GM12878 (cell line): Measurements from ENCODE around the gene ZDHHC14. TPM values are rescaled to one million over a fixed set of nuclear protein-coding genes. Genes with fewer than 3 reads are reported as not detected.

Source experiments
- ATAC-seq: fragments of 200-7000 bp; cut with Tn5 transposase; 3 replicates; pipeline ENCODE4 v1.9.1; 2020; ENCODE audit warnings: mild to moderate bottlenecking, moderate library complexity
- BruUV-seq: library from RNA; stranded (reverse); fragments of 400-500 nt; replicated peaks from 2 replicates; lab custom pipeline; 2021; lab: Mats Ljungman, UMichigan
- CTCF ChIA-PET: fragments of 300-600 bp; sonication (Branson Sonifier 250); formaldehyde crosslinking; extraction: SDS; loops from one replicate; lab custom pipeline; 2021; ENCODE audit warnings: inconsistent platforms; lab: Yijun Ruan, JAX
- POLR2A ChIA-PET: fragments of 350-600 bp; formaldehyde crosslinking; extraction: SDS; loops from one replicate; lab custom pipeline; 2021; ENCODE audit warnings: inconsistent platforms; lab: Charles Lee
- RAD21 ChIA-PET: fragments of 300-600 bp; sonication (Branson Sonifier 250); formaldehyde crosslinking; loops from one replicate; lab custom pipeline; 2023; ENCODE audit warnings: antibody characterized with exemption; ENCODE audit not compliant: unreplicated experiment; lab: Charles Lee
- SMC1A ChIA-PET: fragments of 300-600 bp; sonication (Branson Sonifier 250); formaldehyde crosslinking; loops from one replicate; lab custom pipeline; 2023; ENCODE audit not compliant: unreplicated experiment, uncharacterized antibody; lab: Charles Lee
- DNase-seq: peaks from one replicate; pipeline ENCODE4 v3.0.0-alpha.2; 2011; ENCODE audit warnings: low read depth, low spot score
- FAIRE-seq: peaks from 3 replicates; lab custom pipeline; 2011; peaks lifted over from hg19 to GRCh38; lab: Jason Lieb, UNC
- H2AFZ ChIP-seq: 2 replicates; pipeline ENCODE4 v1.6.0; 2011; ENCODE audit warnings: low read depth, low read length, control low read depth; ENCODE audit not compliant: control insufficient read depth
- H3K27ac ChIP-seq: 2 replicates; pipeline ENCODE4 v1.5.1; 2011; ENCODE audit warnings: control low read depth; ENCODE audit not compliant: control insufficient read depth, insufficient read depth
- H3K27me3 ChIP-seq, 2 experiments: replicated peaks in 1 of 2; 2 replicates each; pipeline versions ENCODE4 v1.6.0 to v1.6.1; 2011; ENCODE audit warnings: low read length in 1 of 2; ENCODE audit not compliant: control insufficient read depth in 2 of 2, insufficient read depth in 2 of 2
- H3K36me3 ChIP-seq, 2 experiments: 2 replicates each; pipeline ENCODE4 v1.5.1; 2011; ENCODE audit warnings: low read length in 1 of 2; ENCODE audit not compliant: control insufficient read depth in 2 of 2, insufficient read depth in 2 of 2
- H3K4me1 ChIP-seq: 2 replicates; pipeline ENCODE4 v1.6.1; 2011; ENCODE audit warnings: mild to moderate bottlenecking, low read length, moderate library complexity, mixed read lengths; ENCODE audit not compliant: control insufficient read depth, insufficient read depth
- H3K4me2 ChIP-seq: 2 replicates; pipeline ENCODE4 v1.6.0; 2011; ENCODE audit warnings: control low read depth; ENCODE audit not compliant: control insufficient read depth, insufficient read depth
- H3K4me3 ChIP-seq: fragments of 200-600 bp; sonication (generic); 2 replicates; pipeline ENCODE4 v1.5.1; 2016
- H3K79me2 ChIP-seq: 2 replicates; pipeline ENCODE4 v1.6.0; 2011; ENCODE audit warnings: low read length; ENCODE audit not compliant: control insufficient read depth, insufficient read depth
- H3K9ac ChIP-seq: 2 replicates; pipeline ENCODE4 v1.8.0; 2011; ENCODE audit warnings: low read length, control low read depth, mixed read lengths; ENCODE audit not compliant: control insufficient read depth, insufficient read depth
- H3K9me3 ChIP-seq: replicated peaks from 3 replicates; pipeline ENCODE4 v1.5.1; 2011; ENCODE audit warnings: mild to moderate bottlenecking, low read length; ENCODE audit not compliant: control insufficient read depth, insufficient read depth
- H4K20me1 ChIP-seq: 2 replicates; pipeline ENCODE4 v1.6.0; 2011; ENCODE audit not compliant: control insufficient read depth, insufficient read depth
- BACH1 ChIP-seq: fragments of 450-650 bp; IDR thresholded peaks from 2 replicates; pipeline ENCODE4 v1.6.1; 2017; ENCODE audit warnings: mild to moderate bottlenecking, borderline replicate concordance
- CREB1 ChIP-seq: IDR thresholded peaks from 2 replicates; pipeline ENCODE4 v1.6.1; 2012; ENCODE audit warnings: low read depth, mild to moderate bottlenecking, inconsistent platforms
- KLF5 ChIP-seq: fragments of 450-650 bp; IDR thresholded peaks from 2 replicates; pipeline ENCODE4 v1.6.1; 2014; ENCODE audit warnings: mild to moderate bottlenecking; ENCODE audit not compliant: partially characterized antibody
- MXI1 ChIP-seq: fragments of 150-350 bp; IDR thresholded peaks from 2 replicates; pipeline ENCODE4 v1.6.1; 2011; ENCODE audit warnings: low read depth, mild to moderate bottlenecking, inconsistent platforms, low read length, improper control_type of control experiment
- PML ChIP-seq: IDR thresholded peaks from 2 replicates; pipeline ENCODE4 v1.6.1; 2012; ENCODE audit warnings: low read length, inconsistent platforms
- POU2F2 ChIP-seq: IDR thresholded peaks from 3 replicates; pipeline ENCODE4 v1.6.1; 2011; ENCODE audit warnings: low read depth, mild to moderate bottlenecking, low read length, borderline replicate concordance
- RBBP5 ChIP-seq: fragments of 200-600 bp; sonication (generic); conservative IDR thresholded peaks from 2 replicates; pipeline ENCODE4 v1.6.1; 2016
- SIX5 ChIP-seq: IDR thresholded peaks from 2 replicates; pipeline ENCODE4 v1.6.1; 2011; ENCODE audit warnings: mild to moderate bottlenecking, low read depth, low read length, moderate library complexity; ENCODE audit not compliant: severe bottlenecking
- SREBF1 ChIP-seq: IDR thresholded peaks from 2 replicates; pipeline ENCODE4 v1.6.1; 2012; ENCODE audit warnings: mild to moderate bottlenecking, low read length
- TCF12 ChIP-seq: IDR thresholded peaks from 2 replicates; pipeline ENCODE4 v1.6.1; 2011; ENCODE audit warnings: low read depth, mild to moderate bottlenecking, low read length
- ZNF24 ChIP-seq: fragments of 450-650 bp; IDR thresholded peaks from 2 replicates; pipeline ENCODE4 v1.6.1; 2017; ENCODE audit warnings: antibody characterized with exemption, mild to moderate bottlenecking
- WGBS: methylation state at CpG from one replicate; pipeline ENCODE4 v1.1.6; 2016; ENCODE audit warnings: low lambda C conversion rate; ENCODE audit not compliant: insufficient replicate concordance, insufficient coverage; ENCODE audit errors: missing lambda C conversion rate; 5-methylcytosine and 5-hydroxymethylcytosine counted together
- in situ Hi-C: fragments of 300-500 bp; cut with MboI; formaldehyde crosslinking; loops from 9 replicates; pipeline ENCODE4 v1.14.3; 2018; ENCODE audit warnings: mixed read lengths
- intact Hi-C: fragments of 100-400 bp; cut with micrococcal nuclease; formaldehyde crosslinking; loops from one replicate; pipeline ENCODE4 v1.14.2; 2022; ENCODE audit not compliant: unreplicated experiment
- polyA plus RNA-seq, 11 experiments: library from polyadenylated mRNA; depleted of rRNA in 4 of 11; unstranded in 6 of 11; stranded (reverse) in 5 of 11; fragments of >200 nt; fragmentation: Nextera tagmentation in 4 of 11; fragmentation: Illumina TruSeq in 1 of 11; extraction: Ambion mirVana in 4 of 11; extraction: Trizol in 1 of 11; gene quantifications; 1 replicate in 1 of 11; 2 replicates in 10 of 11; pipeline versions ENCODE4 v1.2.1 to v1.2.3, GENCODE V29; 2011 to 2016; ENCODE audit warnings: inconsistent platforms in 2 of 11, missing spikeins in 2 of 11, low read depth in 1 of 11
- total RNA-seq, 4 experiments: library from RNA; depleted of rRNA in 3 of 4; stranded (reverse); fragments of >200 nt in 3 of 4; fragmentation: Illumina TruSeq in 1 of 4; extraction: Trizol in 1 of 4; gene quantifications; 2 replicates each; pipeline versions ENCODE4 v1.2.1 to v1.2.3, GENCODE V29; 2013 to 2021
- TF ChIP-seq, protein P1 (sequence below): fragments of 450-650 bp; IDR thresholded peaks from 2 replicates; pipeline ENCODE4 v1.6.1; 2017; ENCODE audit warnings: antibody characterized with exemption, mild to moderate bottlenecking, moderate library complexity
- TF ChIP-seq, protein P2 (sequence below): IDR thresholded peaks from 2 replicates; pipeline ENCODE4 v1.6.1; 2011; ENCODE audit warnings: borderline replicate concordance, low read depth, mild to moderate bottlenecking, moderate library complexity, mixed read lengths, low read length; ENCODE audit not compliant: insufficient read depth; ENCODE audit errors: extremely low read length
- TF ChIP-seq, protein P3 (sequence below): IDR thresholded peaks from 2 replicates; pipeline ENCODE4 v1.6.1; 2012; ENCODE audit warnings: low read length, inconsistent platforms
- TF ChIP-seq, protein P4 (sequence below): fragments of 450-650 bp; formaldehyde crosslinking; IDR thresholded peaks from 2 replicates; pipeline ENCODE4 v1.4.0; 2022; ENCODE audit warnings: mild to moderate bottlenecking, moderate library complexity

ZDHHC14 gene
- total and polyA plus RNA-seq, 10 of the 15 experiments (the other 5 are each of a cell fraction or from before 2014, with no cell fraction given) = 0.15 to 16.0 (median 0.76) TPM; not detected in 1

DNA sequence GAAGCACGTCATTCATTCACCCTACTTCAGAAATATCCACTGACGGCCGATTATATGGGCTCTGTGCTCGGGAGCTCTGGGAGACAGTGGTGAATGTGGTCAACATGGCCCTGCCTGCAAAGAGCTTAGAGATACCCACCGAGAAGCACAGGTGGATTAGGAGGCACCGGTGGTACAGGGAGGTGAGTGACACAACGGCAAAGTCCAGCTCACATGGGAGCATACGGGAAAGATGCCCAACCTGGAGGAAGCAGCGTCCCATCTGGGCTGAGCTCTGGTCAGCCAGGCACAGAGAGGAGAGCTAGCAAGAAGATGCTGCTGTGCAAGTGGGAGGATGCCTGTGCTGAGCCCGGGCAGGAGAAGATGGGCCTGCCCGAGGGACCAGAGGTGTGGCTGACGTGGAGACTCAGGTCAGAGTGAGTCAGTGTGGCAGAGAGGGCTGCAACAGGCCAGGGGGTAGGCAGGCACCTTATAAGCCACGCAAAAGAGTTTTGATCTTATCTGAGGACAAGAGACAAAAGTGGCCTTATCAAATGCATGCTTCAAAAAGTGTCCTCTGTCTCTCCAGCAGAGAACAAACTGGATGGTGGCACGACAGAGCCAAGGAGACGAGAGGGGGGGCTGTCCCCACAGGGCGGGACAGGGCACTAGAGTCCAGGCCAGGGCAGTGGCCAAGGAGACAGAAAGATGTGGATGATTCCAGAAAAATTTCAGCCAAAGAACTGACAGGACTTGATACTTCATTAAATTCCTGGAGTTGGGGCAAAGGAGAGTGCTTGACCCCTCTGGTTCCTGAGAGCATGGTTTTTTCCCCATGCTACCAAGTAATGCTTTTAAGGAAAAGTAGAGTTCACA is 227.5 kb downstream of the ZDHHC14 start:
- no peak for ATAC-seq
- POLR2A ChIA-PET = no interaction called here
- no TSS peak for BruUV-seq

More for the DNA sequence above, 227.5 kb downstream of the ZDHHC14 start:
- Histone ChIP-seq H3K4me1 (no peaks in the 10 kb centered on the region; the same call in 1 of the 2 replicates), H3K27ac (no peak overlapping the region), H3K9ac (no peak overlapping the region), H3K27me3 (no peaks in the 10 kb centered on the region; a peak in 1 of 4 replicates), H3K36me3 (no peaks in the 10 kb centered on the region), H4K20me1 (no peaks in the 10 kb centered on the region), H3K9me3 (no peaks in the 10 kb centered on the region), H3K4me2 (no peak overlapping the region)
- WGBS = 53% methylated on average over 16 of the region's 16 CpGs
- CTCF ChIA-PET = no interaction called here
- DNase-seq = no peak
- RAD21 ChIA-PET = no interaction called here
- in situ Hi-C loops = loop anchor here (10.0 kb wide), 1 partner anchor 294 kb away; no protein-coding TSS in a partner anchor
- intact Hi-C loops = no loop called here
- TF ChIP-seq BACH1 = no peak
- no peak for TF ChIP-seq POU2F2
- TF ChIP-seq, protein P1, sequence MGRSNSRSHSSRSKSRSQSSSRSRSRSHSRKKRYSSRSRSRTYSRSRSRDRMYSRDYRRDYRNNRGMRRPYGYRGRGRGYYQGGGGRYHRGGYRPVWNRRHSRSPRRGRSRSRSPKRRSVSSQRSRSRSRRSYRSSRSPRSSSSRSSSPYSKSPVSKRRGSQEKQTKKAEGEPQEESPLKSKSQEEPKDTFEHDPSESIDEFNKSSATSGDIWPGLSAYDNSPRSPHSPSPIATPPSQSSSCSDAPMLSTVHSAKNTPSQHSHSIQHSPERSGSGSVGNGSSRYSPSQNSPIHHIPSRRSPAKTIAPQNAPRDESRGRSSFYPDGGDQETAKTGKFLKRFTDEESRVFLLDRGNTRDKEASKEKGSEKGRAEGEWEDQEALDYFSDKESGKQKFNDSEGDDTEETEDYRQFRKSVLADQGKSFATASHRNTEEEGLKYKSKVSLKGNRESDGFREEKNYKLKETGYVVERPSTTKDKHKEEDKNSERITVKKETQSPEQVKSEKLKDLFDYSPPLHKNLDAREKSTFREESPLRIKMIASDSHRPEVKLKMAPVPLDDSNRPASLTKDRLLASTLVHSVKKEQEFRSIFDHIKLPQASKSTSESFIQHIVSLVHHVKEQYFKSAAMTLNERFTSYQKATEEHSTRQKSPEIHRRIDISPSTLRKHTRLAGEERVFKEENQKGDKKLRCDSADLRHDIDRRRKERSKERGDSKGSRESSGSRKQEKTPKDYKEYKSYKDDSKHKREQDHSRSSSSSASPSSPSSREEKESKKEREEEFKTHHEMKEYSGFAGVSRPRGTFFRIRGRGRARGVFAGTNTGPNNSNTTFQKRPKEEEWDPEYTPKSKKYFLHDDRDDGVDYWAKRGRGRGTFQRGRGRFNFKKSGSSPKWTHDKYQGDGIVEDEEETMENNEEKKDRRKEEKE = no peak
- no peak for TF ChIP-seq RBBP5
- TF ChIP-seq SIX5 = no peak
- TF ChIP-seq CREB1 = no peak
- no peak for TF ChIP-seq TCF12
- TF ChIP-seq MXI1 = no peak
- no peak for TF ChIP-seq ZNF24
- no peak for TF ChIP-seq PML
- TF ChIP-seq SREBF1 = no peak
- TF ChIP-seq, protein P2, sequence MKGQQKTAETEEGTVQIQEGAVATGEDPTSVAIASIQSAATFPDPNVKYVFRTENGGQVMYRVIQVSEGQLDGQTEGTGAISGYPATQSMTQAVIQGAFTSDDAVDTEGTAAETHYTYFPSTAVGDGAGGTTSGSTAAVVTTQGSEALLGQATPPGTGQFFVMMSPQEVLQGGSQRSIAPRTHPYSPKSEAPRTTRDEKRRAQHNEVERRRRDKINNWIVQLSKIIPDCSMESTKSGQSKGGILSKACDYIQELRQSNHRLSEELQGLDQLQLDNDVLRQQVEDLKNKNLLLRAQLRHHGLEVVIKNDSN = no peak
- TF ChIP-seq, protein P3, sequence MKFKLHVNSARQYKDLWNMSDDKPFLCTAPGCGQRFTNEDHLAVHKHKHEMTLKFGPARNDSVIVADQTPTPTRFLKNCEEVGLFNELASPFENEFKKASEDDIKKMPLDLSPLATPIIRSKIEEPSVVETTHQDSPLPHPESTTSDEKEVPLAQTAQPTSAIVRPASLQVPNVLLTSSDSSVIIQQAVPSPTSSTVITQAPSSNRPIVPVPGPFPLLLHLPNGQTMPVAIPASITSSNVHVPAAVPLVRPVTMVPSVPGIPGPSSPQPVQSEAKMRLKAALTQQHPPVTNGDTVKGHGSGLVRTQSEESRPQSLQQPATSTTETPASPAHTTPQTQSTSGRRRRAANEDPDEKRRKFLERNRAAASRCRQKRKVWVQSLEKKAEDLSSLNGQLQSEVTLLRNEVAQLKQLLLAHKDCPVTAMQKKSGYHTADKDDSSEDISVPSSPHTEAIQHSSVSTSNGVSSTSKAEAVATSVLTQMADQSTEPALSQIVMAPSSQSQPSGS = no peak
- TF ChIP-seq KLF5 = no peak
- TF ChIP-seq, protein P4, sequence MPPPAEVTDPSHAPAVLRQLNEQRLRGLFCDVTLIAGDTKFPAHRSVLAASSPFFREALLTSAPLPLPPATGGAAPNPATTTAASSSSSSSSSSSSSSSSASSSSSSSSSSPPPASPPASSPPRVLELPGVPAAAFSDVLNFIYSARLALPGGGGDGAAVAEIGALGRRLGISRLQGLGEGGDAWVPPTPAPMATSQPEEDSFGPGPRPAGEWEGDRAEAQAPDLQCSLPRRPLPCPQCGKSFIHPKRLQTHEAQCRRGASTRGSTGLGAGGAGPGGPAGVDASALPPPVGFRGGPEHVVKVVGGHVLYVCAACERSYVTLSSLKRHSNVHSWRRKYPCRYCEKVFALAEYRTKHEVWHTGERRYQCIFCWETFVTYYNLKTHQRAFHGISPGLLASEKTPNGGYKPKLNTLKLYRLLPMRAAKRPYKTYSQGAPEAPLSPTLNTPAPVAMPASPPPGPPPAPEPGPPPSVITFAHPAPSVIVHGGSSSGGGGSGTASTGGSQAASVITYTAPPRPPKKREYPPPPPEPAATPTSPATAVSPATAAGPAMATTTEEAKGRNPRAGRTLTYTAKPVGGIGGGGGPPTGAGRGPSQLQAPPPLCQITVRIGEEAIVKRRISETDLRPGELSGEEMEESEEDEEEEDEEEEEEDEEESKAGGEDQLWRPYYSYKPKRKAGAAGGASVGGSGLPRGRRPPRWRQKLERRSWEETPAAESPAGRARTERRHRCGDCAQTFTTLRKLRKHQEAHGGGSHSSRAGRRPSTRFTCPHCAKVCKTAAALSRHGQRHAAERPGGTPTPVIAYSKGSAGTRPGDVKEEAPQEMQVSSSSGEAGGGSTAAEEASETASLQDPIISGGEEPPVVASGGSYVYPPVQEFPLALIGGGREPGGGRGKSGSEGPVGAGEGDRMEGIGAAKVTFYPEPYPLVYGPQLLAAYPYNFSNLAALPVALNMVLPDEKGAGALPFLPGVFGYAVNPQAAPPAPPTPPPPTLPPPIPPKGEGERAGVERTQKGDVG (CRISPR knock-in tag) = no peak
- TF ChIP-seq, all 136 proteins: peak for 0
- Histone ChIP-seq H3K4me3 (no peak overlapping the region), H3K79me2 (no peaks in the 10 kb centered on the region), H2AFZ (no peak overlapping the region)
- no peak for FAIRE-seq
- SMC1A ChIA-PET = no interaction called here
